A549 (cell line): ENCODE measurements around the gene PSMC5. TPM values are rescaled to one million over a fixed set of nuclear protein-coding genes. Genes with fewer than 3 reads are reported as not detected.

Experiments
- BHLHE40 ChIP-seq: IDR thresholded peaks from 2 replicates; pipeline ENCODE4 v1.6.1; 2012; ENCODE audit warnings: low read depth, low read length, inconsistent platforms
- CBX2 ChIP-seq: fragments of 200-600 bp; sonication (generic); IDR thresholded peaks from 2 replicates; pipeline ENCODE4 v1.6.1; 2016; ENCODE audit warnings: low read depth, mild to moderate bottlenecking, borderline replicate concordance
- CBX8 ChIP-seq: fragments of 200-600 bp; sonication (generic); IDR thresholded peaks from 2 replicates; pipeline ENCODE4 v1.6.1; 2016
- CEBPB ChIP-seq, 2 experiments: fragments of >200 bp in 1 of 2; sonication (Bioruptor Twin) in 1 of 2; formaldehyde crosslinking in 1 of 2; IDR thresholded peaks; 2 replicates each; pipeline ENCODE4 v1.6.1; 2012 to 2016
- CHD2 ChIP-seq: fragments of 150-350 bp; IDR thresholded peaks from 2 replicates; pipeline ENCODE4 v1.6.1; 2014; ENCODE audit warnings: low read length; ENCODE audit not compliant: partially characterized antibody
- FOSL2 ChIP-seq, 2 experiments: fragments of 450-650 bp in 1 of 2; fragments of >200 bp in 1 of 2; sonication (Bioruptor Twin) in 1 of 2; formaldehyde crosslinking; IDR thresholded peaks; 2 replicates each; pipeline versions ENCODE4 v1.5.0 to v1.6.1; 2016 to 2020; ENCODE audit warnings: mild to moderate bottlenecking in 1 of 2, moderate library complexity in 1 of 2
- FOXS1 ChIP-seq: fragments of 250-450 bp; sonication (Bioruptor Pico); IDR thresholded peaks from 2 replicates; pipeline ENCODE4 v1.5.0; 2020; ENCODE audit warnings: mild to moderate bottlenecking, moderate library complexity
- HOXA7 ChIP-seq: fragments of 250-450 bp; sonication (Bioruptor Pico); IDR thresholded peaks from 2 replicates; pipeline ENCODE4 v1.5.0; 2020; ENCODE audit warnings: mild to moderate bottlenecking, moderate library complexity
- HOXB13 ChIP-seq: fragments of 250-450 bp; sonication (Bioruptor Pico); IDR thresholded peaks from 2 replicates; pipeline ENCODE4 v1.5.0; 2020; ENCODE audit warnings: low read depth, mild to moderate bottlenecking, moderate library complexity
- HOXB5 ChIP-seq: fragments of 250-450 bp; sonication (Bioruptor Pico); IDR thresholded peaks from 2 replicates; pipeline ENCODE4 v1.5.0; 2020; ENCODE audit warnings: mild to moderate bottlenecking, moderate library complexity
- JUNB ChIP-seq: fragments of >200 bp; sonication (Bioruptor Twin); formaldehyde crosslinking; IDR thresholded peaks from 2 replicates; pipeline ENCODE4 v1.6.1; 2016
- KDM1A ChIP-seq: fragments of 200-600 bp; sonication (generic); IDR thresholded peaks from 2 replicates; pipeline ENCODE4 v1.6.1; 2016; ENCODE audit warnings: low read depth, mild to moderate bottlenecking
- KDM5A ChIP-seq: fragments of 200-600 bp; sonication (generic); IDR thresholded peaks from 2 replicates; pipeline ENCODE4 v1.6.1; 2016; ENCODE audit warnings: antibody characterized with exemption, mild to moderate bottlenecking
- MAFK ChIP-seq: fragments of 450-650 bp; IDR thresholded peaks from 2 replicates; pipeline ENCODE4 v1.6.1; 2014; ENCODE audit not compliant: partially characterized antibody
- MAZ ChIP-seq: fragments of 150-350 bp; IDR thresholded peaks from 2 replicates; pipeline ENCODE4 v1.6.1; 2014; ENCODE audit warnings: antibody characterized with exemption, low read depth, low read length, borderline replicate concordance
- MYC ChIP-seq: IDR thresholded peaks from 2 replicates; pipeline ENCODE4 v1.6.1; 2012; ENCODE audit warnings: mild to moderate bottlenecking, inconsistent platforms, low read length, improper control_type of control experiment, borderline replicate concordance
- NFE2L2 ChIP-seq: fragments of 150-350 bp; conservative IDR thresholded peaks from 2 replicates; pipeline ENCODE4 v1.6.1; 2014; ENCODE audit warnings: low read length
- PHF8 ChIP-seq: fragments of 200-600 bp; sonication (generic); IDR thresholded peaks from 2 replicates; pipeline ENCODE4 v1.6.1; 2016; ENCODE audit warnings: low read depth, mild to moderate bottlenecking, antibody characterized with exemption, moderate library complexity, borderline replicate concordance
- POLR2A ChIP-seq: IDR thresholded peaks from 2 replicates; pipeline ENCODE4 v1.6.1; 2012; ENCODE audit warnings: mild to moderate bottlenecking, low read length
- RAD21 ChIP-seq, 2 experiments: fragments of >200 bp in 1 of 2; sonication (Bioruptor Twin) in 1 of 2; formaldehyde crosslinking in 1 of 2; IDR thresholded peaks in 1 of 2; conservative IDR thresholded peaks in 1 of 2; 2 replicates in 1 of 2; 3 replicates in 1 of 2; pipeline ENCODE4 v1.6.1; 2012 to 2018; ENCODE audit warnings: inconsistent platforms in 1 of 2
- RARB ChIP-seq: fragments of 250-450 bp; sonication (Bioruptor Pico); IDR thresholded peaks from 2 replicates; pipeline ENCODE4 v1.8.0; 2021; ENCODE audit warnings: mild to moderate bottlenecking, moderate library complexity
- RCOR1 ChIP-seq: fragments of 150-350 bp; IDR thresholded peaks from 2 replicates; pipeline ENCODE4 v1.6.1; 2014; ENCODE audit warnings: antibody characterized with exemption, low read length, low read depth
- RNF2 ChIP-seq: fragments of 200-600 bp; sonication (generic); IDR thresholded peaks from 2 replicates; pipeline ENCODE4 v1.6.1; 2016; ENCODE audit warnings: low read depth, mild to moderate bottlenecking, antibody characterized with exemption, moderate library complexity, borderline replicate concordance
- SMC3 ChIP-seq: fragments of >200 bp; sonication (Bioruptor Twin); formaldehyde crosslinking; IDR thresholded peaks from 3 replicates; pipeline ENCODE4 v1.6.1; 2018; ENCODE audit warnings: inconsistent platforms
- SREBF2 ChIP-seq: fragments of 450-650 bp; IDR thresholded peaks from 2 replicates; pipeline ENCODE4 v1.6.1; 2014; ENCODE audit warnings: mild to moderate bottlenecking, moderate library complexity
- TFCP2L1 ChIP-seq: fragments of 250-450 bp; sonication (Bioruptor Pico); IDR thresholded peaks from 2 replicates; pipeline ENCODE4 v1.5.0; 2021; ENCODE audit warnings: mild to moderate bottlenecking
- TP53 ChIP-seq: fragments of 250-450 bp; sonication (Bioruptor Pico); IDR thresholded peaks from 2 replicates; pipeline ENCODE4 v1.5.0; 2021; ENCODE audit warnings: mild to moderate bottlenecking, moderate library complexity
- ZC3H11A ChIP-seq: fragments of 450-650 bp; IDR thresholded peaks from 2 replicates; pipeline ENCODE4 v1.6.1; 2014; ENCODE audit warnings: antibody characterized with exemption, mild to moderate bottlenecking
- ZFP36 ChIP-seq: fragments of 450-650 bp; IDR thresholded peaks from 2 replicates; pipeline ENCODE4 v1.6.1; 2014; ENCODE audit warnings: borderline replicate concordance; ENCODE audit not compliant: partially characterized antibody
- ZSCAN20 ChIP-seq: fragments of 250-450 bp; sonication (Bioruptor Pico); IDR thresholded peaks from 2 replicates; pipeline ENCODE4 v1.8.0; 2022; ENCODE audit warnings: mild to moderate bottlenecking, moderate library complexity
- polyA plus RNA-seq, 4 experiments: library from polyadenylated mRNA; depleted of rRNA in 3 of 4; stranded (reverse); fragments of >200 nt; fragmentation: RNase III in 1 of 4; extraction: RNeasy Plus Mini Kit Qiagen cat#74134 plus additional on column Dnase treatment in 1 of 4; gene quantifications; 2 replicates in 3 of 4; 3 replicates in 1 of 4; pipeline ENCODE4 v1.2.3, GENCODE V29; 2011 to 2017
- TF ChIP-seq, protein P1 (sequence below): fragments of 250-450 bp; sonication (Bioruptor Pico); IDR thresholded peaks from 2 replicates; pipeline ENCODE4 v1.5.0; 2021; ENCODE audit warnings: mild to moderate bottlenecking, moderate library complexity, borderline replicate concordance
- TF ChIP-seq, protein P2 (sequence below): fragments of 450-650 bp; IDR thresholded peaks from 2 replicates; pipeline ENCODE4 v1.6.1; 2014; ENCODE audit warnings: antibody characterized with exemption
- TF ChIP-seq, protein P3 (sequence below): fragments of >200 bp; sonication (Bioruptor Twin); formaldehyde crosslinking; IDR thresholded peaks from 3 replicates; pipeline ENCODE4 v1.5.1; 2016
- TF ChIP-seq, protein P4 (sequence below): IDR thresholded peaks from 2 replicates; pipeline ENCODE4 v1.6.1; 2012
- TF ChIP-seq, protein P5 (sequence below): fragments of >200 bp; sonication (Bioruptor Twin); formaldehyde crosslinking; IDR thresholded peaks from 2 replicates; pipeline ENCODE4 v1.6.1; 2016
- TF ChIP-seq, protein P6 (sequence below): IDR thresholded peaks from 2 replicates; pipeline ENCODE4 v1.6.1; 2012; ENCODE audit warnings: low read depth, borderline replicate concordance
- TF ChIP-seq, protein P7 (sequence below): IDR thresholded peaks from 2 replicates; pipeline ENCODE4 v1.6.1; 2012

Gene PSMC5
- polyA plus RNA-seq, 2 of the 4 experiments (the other 2 are of a cell fraction), result 303 to 406 TPM

DNA sequence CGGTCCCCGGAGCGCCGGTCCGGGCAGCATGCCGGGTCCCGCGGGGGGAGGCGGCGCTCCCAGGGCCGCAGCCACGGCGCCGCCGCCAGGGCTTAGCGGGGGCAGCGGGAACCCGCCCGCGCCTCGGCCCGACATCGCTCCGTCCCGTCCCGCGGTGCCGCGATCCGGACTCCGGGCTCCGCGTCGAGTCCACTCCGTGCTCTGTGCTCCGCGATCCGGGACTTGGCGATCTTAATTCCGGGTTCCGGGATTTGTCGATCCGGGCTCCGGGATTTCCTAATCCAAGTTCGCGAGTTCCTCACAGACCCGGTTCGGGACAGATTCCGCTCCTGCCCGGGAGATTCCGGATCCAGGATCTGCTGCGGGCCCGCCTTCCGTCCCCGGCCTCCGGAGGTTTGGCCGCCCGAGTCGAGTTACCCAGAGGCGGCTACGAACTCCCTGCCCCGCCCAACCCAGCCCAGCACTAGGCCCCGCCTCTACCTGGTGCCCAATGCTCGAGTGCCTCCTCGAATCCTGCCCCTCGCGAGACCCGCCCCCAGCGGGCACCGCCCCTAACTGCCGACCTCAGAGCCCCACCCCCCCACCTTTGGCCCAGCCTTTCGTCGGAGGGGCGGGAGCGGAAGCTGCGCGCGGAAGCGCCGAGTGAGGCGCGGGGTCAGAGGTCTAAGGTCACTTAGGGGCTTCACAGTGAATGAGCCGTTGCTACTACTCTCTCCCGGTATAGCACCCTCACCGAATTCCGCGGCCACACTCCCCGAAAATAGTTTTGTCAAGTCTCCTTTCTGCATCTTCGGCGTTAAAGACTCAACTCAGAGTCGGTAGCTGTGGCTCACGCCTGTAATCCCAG lies 15.5 kb downstream of the PSMC5 start, which contains the start of gene SMARCD2 (continued):
- TF ChIP-seq RAD21 (conservative IDR thresholded peaks at IDR 0.05 in 1 of 2, IDR thresholded peaks at IDR 0.05 in 1 of 2), result no peak
- TF ChIP-seq RCOR1, result no peak
- TF ChIP-seq, protein P1, sequence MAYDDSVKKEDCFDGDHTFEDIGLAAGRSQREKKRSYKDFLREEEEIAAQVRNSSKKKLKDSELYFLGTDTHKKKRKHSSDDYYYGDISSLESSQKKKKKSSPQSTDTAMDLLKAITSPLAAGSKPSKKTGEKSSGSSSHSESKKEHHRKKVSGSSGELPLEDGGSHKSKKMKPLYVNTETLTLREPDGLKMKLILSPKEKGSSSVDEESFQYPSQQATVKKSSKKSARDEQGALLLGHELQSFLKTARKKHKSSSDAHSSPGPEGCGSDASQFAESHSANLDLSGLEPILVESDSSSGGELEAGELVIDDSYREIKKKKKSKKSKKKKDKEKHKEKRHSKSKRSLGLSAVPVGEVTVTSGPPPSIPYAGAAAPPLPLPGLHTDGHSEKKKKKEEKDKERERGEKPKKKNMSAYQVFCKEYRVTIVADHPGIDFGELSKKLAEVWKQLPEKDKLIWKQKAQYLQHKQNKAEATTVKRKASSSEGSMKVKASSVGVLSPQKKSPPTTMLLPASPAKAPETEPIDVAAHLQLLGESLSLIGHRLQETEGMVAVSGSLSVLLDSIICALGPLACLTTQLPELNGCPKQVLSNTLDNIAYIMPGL (CRISPR knock-in tag), result peak; percentile 84; the same call in 1 of the 2 replicates
- TF ChIP-seq, protein P2, sequence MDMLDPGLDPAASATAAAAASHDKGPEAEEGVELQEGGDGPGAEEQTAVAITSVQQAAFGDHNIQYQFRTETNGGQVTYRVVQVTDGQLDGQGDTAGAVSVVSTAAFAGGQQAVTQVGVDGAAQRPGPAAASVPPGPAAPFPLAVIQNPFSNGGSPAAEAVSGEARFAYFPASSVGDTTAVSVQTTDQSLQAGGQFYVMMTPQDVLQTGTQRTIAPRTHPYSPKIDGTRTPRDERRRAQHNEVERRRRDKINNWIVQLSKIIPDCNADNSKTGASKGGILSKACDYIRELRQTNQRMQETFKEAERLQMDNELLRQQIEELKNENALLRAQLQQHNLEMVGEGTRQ, result no peak
- TF ChIP-seq HOXA7, result no peak
- TF ChIP-seq RNF2, result no peak
- no peak; the same call in 1 of the 2 replicates for TF ChIP-seq FOXS1 (CRISPR knock-in tag)
- TF ChIP-seq ZFP36, result no peak
- TF ChIP-seq JUNB, result no peak
- TF ChIP-seq, protein P3, sequence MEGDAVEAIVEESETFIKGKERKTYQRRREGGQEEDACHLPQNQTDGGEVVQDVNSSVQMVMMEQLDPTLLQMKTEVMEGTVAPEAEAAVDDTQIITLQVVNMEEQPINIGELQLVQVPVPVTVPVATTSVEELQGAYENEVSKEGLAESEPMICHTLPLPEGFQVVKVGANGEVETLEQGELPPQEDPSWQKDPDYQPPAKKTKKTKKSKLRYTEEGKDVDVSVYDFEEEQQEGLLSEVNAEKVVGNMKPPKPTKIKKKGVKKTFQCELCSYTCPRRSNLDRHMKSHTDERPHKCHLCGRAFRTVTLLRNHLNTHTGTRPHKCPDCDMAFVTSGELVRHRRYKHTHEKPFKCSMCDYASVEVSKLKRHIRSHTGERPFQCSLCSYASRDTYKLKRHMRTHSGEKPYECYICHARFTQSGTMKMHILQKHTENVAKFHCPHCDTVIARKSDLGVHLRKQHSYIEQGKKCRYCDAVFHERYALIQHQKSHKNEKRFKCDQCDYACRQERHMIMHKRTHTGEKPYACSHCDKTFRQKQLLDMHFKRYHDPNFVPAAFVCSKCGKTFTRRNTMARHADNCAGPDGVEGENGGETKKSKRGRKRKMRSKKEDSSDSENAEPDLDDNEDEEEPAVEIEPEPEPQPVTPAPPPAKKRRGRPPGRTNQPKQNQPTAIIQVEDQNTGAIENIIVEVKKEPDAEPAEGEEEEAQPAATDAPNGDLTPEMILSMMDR, result no peak
- TF ChIP-seq, protein P4, sequence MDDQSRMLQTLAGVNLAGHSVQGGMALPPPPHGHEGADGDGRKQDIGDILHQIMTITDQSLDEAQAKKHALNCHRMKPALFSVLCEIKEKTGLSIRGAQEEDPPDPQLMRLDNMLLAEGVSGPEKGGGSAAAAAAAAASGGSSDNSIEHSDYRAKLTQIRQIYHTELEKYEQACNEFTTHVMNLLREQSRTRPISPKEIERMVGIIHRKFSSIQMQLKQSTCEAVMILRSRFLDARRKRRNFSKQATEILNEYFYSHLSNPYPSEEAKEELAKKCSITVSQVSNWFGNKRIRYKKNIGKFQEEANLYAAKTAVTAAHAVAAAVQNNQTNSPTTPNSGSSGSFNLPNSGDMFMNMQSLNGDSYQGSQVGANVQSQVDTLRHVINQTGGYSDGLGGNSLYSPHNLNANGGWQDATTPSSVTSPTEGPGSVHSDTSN, result peak; percentile 25; the same call in 1 of the 2 replicates
- no peak for TF ChIP-seq ZC3H11A
- TF ChIP-seq KDM1A, result peak; percentile 35; the same call in 1 of the 2 replicates
- TF ChIP-seq NFE2L2, result no peak
- peak; percentile 41; the same call in 1 of the 2 replicates for TF ChIP-seq PHF8
- TF ChIP-seq, protein P5, sequence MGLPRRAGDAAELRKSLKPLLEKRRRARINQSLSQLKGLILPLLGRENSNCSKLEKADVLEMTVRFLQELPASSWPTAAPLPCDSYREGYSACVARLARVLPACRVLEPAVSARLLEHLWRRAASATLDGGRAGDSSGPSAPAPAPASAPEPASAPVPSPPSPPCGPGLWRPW, result no peak
- peak; percentile 76; the same call in 1 of the 2 replicates for TF ChIP-seq MAZ
- peak in 1 of 2 experiments; percentile 65; a peak in 2 of 4 replicates for TF ChIP-seq CEBPB (IDR thresholded peaks at IDR 0.05)
- peak; percentile 88; the same call in 1 of the 2 replicates for TF ChIP-seq HOXB5
- TF ChIP-seq CHD2, result peak; percentile 94
- no peak for TF ChIP-seq BHLHE40
- TF ChIP-seq MAFK, result no peak
- TF ChIP-seq TFCP2L1 (CRISPR knock-in tag), result peak; percentile 89
- TF ChIP-seq TP53 (CRISPR knock-in tag), result no peak
- no peak for TF ChIP-seq FOSL2 (IDR thresholded peaks at IDR 0.05)
- peak; percentile 71 for TF ChIP-seq FOSL2 (CRISPR knock-in tag; IDR thresholded peaks at IDR 0.05)
- peak; percentile 12; the same call in 1 of the 3 replicates for TF ChIP-seq SMC3
- TF ChIP-seq SREBF2, result no peak
- TF ChIP-seq POLR2A, result peak; percentile 36; the same call in 1 of the 2 replicates
- TF ChIP-seq MYC, result peak; percentile 93
- TF ChIP-seq, protein P6, sequence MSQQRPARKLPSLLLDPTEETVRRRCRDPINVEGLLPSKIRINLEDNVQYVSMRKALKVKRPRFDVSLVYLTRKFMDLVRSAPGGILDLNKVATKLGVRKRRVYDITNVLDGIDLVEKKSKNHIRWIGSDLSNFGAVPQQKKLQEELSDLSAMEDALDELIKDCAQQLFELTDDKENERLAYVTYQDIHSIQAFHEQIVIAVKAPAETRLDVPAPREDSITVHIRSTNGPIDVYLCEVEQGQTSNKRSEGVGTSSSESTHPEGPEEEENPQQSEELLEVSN, result peak; percentile 57
- no peak for TF ChIP-seq ZSCAN20
- TF ChIP-seq RARB (CRISPR knock-in tag), result no peak
- TF ChIP-seq, protein P7, sequence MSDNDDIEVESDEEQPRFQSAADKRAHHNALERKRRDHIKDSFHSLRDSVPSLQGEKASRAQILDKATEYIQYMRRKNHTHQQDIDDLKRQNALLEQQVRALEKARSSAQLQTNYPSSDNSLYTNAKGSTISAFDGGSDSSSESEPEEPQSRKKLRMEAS, result no peak; the same call in none of the 2 replicates
- no peak for TF ChIP-seq HOXB13
- no peak for TF ChIP-seq KDM5A
- no peak for TF ChIP-seq CBX2
- TF ChIP-seq CBX8, result no peak
